ENCODE results near the gene TLL2.

- TF ChIP-seq, protein P1, sequence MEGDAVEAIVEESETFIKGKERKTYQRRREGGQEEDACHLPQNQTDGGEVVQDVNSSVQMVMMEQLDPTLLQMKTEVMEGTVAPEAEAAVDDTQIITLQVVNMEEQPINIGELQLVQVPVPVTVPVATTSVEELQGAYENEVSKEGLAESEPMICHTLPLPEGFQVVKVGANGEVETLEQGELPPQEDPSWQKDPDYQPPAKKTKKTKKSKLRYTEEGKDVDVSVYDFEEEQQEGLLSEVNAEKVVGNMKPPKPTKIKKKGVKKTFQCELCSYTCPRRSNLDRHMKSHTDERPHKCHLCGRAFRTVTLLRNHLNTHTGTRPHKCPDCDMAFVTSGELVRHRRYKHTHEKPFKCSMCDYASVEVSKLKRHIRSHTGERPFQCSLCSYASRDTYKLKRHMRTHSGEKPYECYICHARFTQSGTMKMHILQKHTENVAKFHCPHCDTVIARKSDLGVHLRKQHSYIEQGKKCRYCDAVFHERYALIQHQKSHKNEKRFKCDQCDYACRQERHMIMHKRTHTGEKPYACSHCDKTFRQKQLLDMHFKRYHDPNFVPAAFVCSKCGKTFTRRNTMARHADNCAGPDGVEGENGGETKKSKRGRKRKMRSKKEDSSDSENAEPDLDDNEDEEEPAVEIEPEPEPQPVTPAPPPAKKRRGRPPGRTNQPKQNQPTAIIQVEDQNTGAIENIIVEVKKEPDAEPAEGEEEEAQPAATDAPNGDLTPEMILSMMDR (conservative IDR thresholded peaks at IDR 0.05; ENCODE audit: low read length): no peak
- TF ChIP-seq EZH2phosphoT487 (IDR thresholded peaks at IDR 0.05; ENCODE audit: borderline replicate concordance): no peak
Measured at GRCh38 chr10:96439725-96440124, 74.0 kb downstream of the TLL2 start.

All from Loucy (cell line).